Fibroblast of lung (primary cell): ENCODE results near the gene MAPT. TPM values are rescaled to one million over a fixed set of nuclear protein-coding genes. Genes with fewer than 3 reads are reported as not detected.

Experiments used
- DNase-seq, 2 donors: peaks; one replicate each; pipeline versions ENCODE4 v3.0.0 to v3.0.0-alpha.2; 2010; ENCODE audit warnings: low read depth in 2 of 2
- H2AFZ ChIP-seq: 2 replicates; pipeline ENCODE4 v1.5.1; 2012; ENCODE audit warnings: low read length, control low read depth, inconsistent platforms
- H3K27ac ChIP-seq: 2 replicates; pipeline ENCODE4 v1.5.1; 2011; ENCODE audit warnings: low read length, control low read depth; ENCODE audit not compliant: insufficient read depth
- H3K27me3 ChIP-seq: 2 replicates; pipeline ENCODE4 v1.5.1; 2011; ENCODE audit warnings: mild to moderate bottlenecking, low read length; ENCODE audit not compliant: control insufficient read depth, insufficient read depth
- H3K36me3 ChIP-seq: 2 replicates; pipeline ENCODE4 v1.5.1; 2011; ENCODE audit warnings: low read length; ENCODE audit not compliant: control insufficient read depth, insufficient read depth
- H3K4me1 ChIP-seq: 2 replicates; pipeline ENCODE4 v1.5.1; 2011; ENCODE audit warnings: low read length; ENCODE audit not compliant: control insufficient read depth, insufficient read depth; ENCODE audit errors: extremely low read depth
- H3K4me2 ChIP-seq: 2 replicates; pipeline ENCODE4 v1.5.1; 2011; ENCODE audit warnings: low read length, control low read depth; ENCODE audit not compliant: insufficient read depth; ENCODE audit errors: extremely low read depth
- H3K4me3 ChIP-seq, 4 experiments: fragments of 200-600 bp in 1 of 4; sonication (generic) in 1 of 4; replicated peaks in 1 of 4; 2 replicates each; pipeline ENCODE4 v1.5.1; 2011 to 2016; ENCODE audit warnings: low read length in 4 of 4, low read depth in 3 of 4, mild to moderate bottlenecking in 3 of 4, control low read depth in 2 of 4, inconsistent platforms in 1 of 4, mixed read lengths in 1 of 4; ENCODE audit not compliant: insufficient read depth in 1 of 4; ENCODE audit errors: control extremely low read depth in 1 of 4
- H3K79me2 ChIP-seq: 2 replicates; pipeline ENCODE4 v1.5.1; 2012; ENCODE audit warnings: mild to moderate bottlenecking, low read length, inconsistent platforms; ENCODE audit not compliant: control insufficient read depth, insufficient read depth
- H3K9ac ChIP-seq: 2 replicates; pipeline ENCODE4 v1.5.1; 2011; ENCODE audit warnings: mild to moderate bottlenecking, low read length, control low read depth; ENCODE audit not compliant: insufficient read depth
- H3K9me3 ChIP-seq: 2 replicates; pipeline ENCODE4 v1.5.1; 2012; ENCODE audit warnings: low read depth, low read length; ENCODE audit not compliant: control insufficient read depth, insufficient read depth
- H4K20me1 ChIP-seq: 2 replicates; pipeline ENCODE4 v1.5.1; 2011; ENCODE audit warnings: low read length; ENCODE audit not compliant: control insufficient read depth, insufficient read depth; ENCODE audit errors: extremely low read depth
- CTCF ChIP-seq, 2 donors: IDR thresholded peaks in 1 of 2; conservative IDR thresholded peaks in 1 of 2; 1 replicate in 1 of 2; 2 replicates in 1 of 2; pipeline ENCODE4 v1.5.1; 2011 to 2012; ENCODE audit warnings: low read length in 2 of 2, control low read depth in 1 of 2, inconsistent platforms in 1 of 2, low read depth in 1 of 2, mild to moderate bottlenecking in 1 of 2
- EZH2 ChIP-seq: IDR thresholded peaks from 2 replicates; pipeline ENCODE4 v1.5.1; 2012; ENCODE audit warnings: low read length, control low read depth, mild to moderate bottlenecking; ENCODE audit errors: missing control alignments
- polyA plus RNA-seq, 2 donors: library from polyadenylated mRNA; depleted of rRNA in 1 of 2; stranded (reverse) in 1 of 2; unstranded in 1 of 2; fragments of >200 nt; gene quantifications; 2 replicates each; pipeline ENCODE4 v1.2.1, GENCODE V29; 2011 to 2012; ENCODE audit warnings: missing spikeins in 1 of 2
- total RNA-seq: library from RNA; depleted of rRNA; stranded (reverse); fragments of >200 nt; gene quantifications from 2 replicates; pipeline ENCODE4 v1.2.1, GENCODE V29; 2014

The MAPT gene
- total and polyA plus RNA-seq, 2 donors (not counting 1 experiment from before 2014, with no cell fraction given), result 0.09 to 0.50 TPM

GRCh38 chr17:45902892-45903346 is 8.6 kb downstream of the MAPT start:
- Histone ChIP-seq H4K20me1 (no peaks in the 10 kb centered on the region), H3K79me2 (no peaks in the 10 kb centered on the region), H2AFZ (no peak overlapping the region), H3K4me2 (no peak overlapping the region), H3K27me3 (peaks cover 20% of the 10 kb centered on the region), H3K9me3 (no peaks in the 10 kb centered on the region), H3K9ac (no peak overlapping the region), H3K4me1 (no peaks in the 10 kb centered on the region), H3K27ac (no peak overlapping the region), H3K4me3 (no peak overlapping the region), H3K36me3 (no peaks in the 10 kb centered on the region)
- no peak for TF ChIP-seq EZH2
- no peak for TF ChIP-seq CTCF (conservative IDR thresholded peaks at IDR 0.05 in 1 of 2, IDR thresholded peaks at IDR 0.05 in 1 of 2; ENCODE audit: low read depth in 1 of 2, low read length in 2 of 2)
- no peak for DNase-seq

DNA sequence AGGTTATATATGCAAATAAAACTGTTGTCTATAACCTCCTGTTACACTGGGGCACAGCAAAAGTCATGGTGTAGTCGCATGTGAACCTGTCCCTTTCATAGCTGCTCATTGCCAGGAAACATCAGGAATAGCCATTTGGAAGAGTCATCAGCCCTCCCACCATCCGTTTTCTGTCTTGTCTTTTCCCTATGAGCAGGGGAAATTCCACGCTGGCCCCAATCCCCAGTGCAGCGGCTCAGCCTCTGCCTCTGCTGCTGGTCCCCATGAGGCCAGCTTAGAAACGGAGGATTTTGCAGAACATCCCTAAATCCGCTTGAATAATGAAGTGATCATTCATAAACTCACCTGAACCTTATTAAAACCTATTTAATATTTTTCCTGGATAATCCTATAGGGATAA is 10.5 kb downstream of the MAPT start:
- TF ChIP-seq EZH2 (no peak), CTCF (conservative IDR thresholded peaks at IDR 0.05 in 1 of 2, IDR thresholded peaks at IDR 0.05 in 1 of 2; ENCODE audit: low read depth in 1 of 2, low read length in 2 of 2) (no peak)
- Histone ChIP-seq H3K9me3 (no peaks in the 10 kb centered on the region), H3K9ac (no peak overlapping the region), H3K4me3 (no peak overlapping the region), H2AFZ (no peak overlapping the region), H3K79me2 (no peaks in the 10 kb centered on the region), H4K20me1 (no peaks in the 10 kb centered on the region), H3K4me2 (no peak overlapping the region), H3K4me1 (no peaks in the 10 kb centered on the region), H3K27me3 (peaks cover 17% of the 10 kb centered on the region), H3K36me3 (no peaks in the 10 kb centered on the region), H3K27ac (no peak overlapping the region)
- DNase-seq, result no peak

- Histone ChIP-seq H3K27ac (no peak overlapping the region), H3K9me3 (no peaks in the 10 kb centered on the region), H2AFZ (no peak overlapping the region), H3K79me2 (no peaks in the 10 kb centered on the region), H3K4me1 (no peaks in the 10 kb centered on the region), H3K9ac (no peak overlapping the region), H3K27me3 (peaks cover 17% of the 10 kb centered on the region), H3K4me2 (no peak overlapping the region), H4K20me1 (no peaks in the 10 kb centered on the region), H3K36me3 (no peaks in the 10 kb centered on the region), H3K4me3 (no peak overlapping the region)
- no peak for DNase-seq
- no peak for TF ChIP-seq CTCF (conservative IDR thresholded peaks at IDR 0.05 in 1 of 2, IDR thresholded peaks at IDR 0.05 in 1 of 2; ENCODE audit: low read depth in 1 of 2, low read length in 2 of 2)
- TF ChIP-seq EZH2, result no peak
Measured at GRCh38 chr17:45905814-45906213, 11.5 kb downstream of the MAPT start.
